AG10803 (cell line): ENCODE results near the gene FGF10.
A peak's percentile ranks its signal among the peaks of the same experiment; 100 is the strongest.

Source experiments
- DNase-seq: peaks from one replicate; pipeline ENCODE4 v3.0.0; 2010; ENCODE audit warnings: low read depth
- H3K4me3 ChIP-seq: 2 replicates; pipeline ENCODE4 v1.5.1; 2011; ENCODE audit warnings: mild to moderate bottlenecking, low read length, control low read depth
- CTCF ChIP-seq: conservative IDR thresholded peaks from 2 replicates; pipeline ENCODE4 v1.5.1; 2011; ENCODE audit warnings: mild to moderate bottlenecking, low read length, control low read depth, inconsistent platforms

Gene FGF10

GRCh38 chr5:44382894-44383293, 6.3 kb downstream of the FGF10 start:
- DNase-seq = no peak
- no peak for TF ChIP-seq CTCF
- no peak overlapping the region for H3K4me3 ChIP-seq

- no peak for DNase-seq
- no peak for TF ChIP-seq CTCF
- no peak overlapping the region for H3K4me3 ChIP-seq
Measured at GRCh38 chr5:44377057-44377456, 12.2 kb downstream of the FGF10 start.

GRCh38 chr5:44372028-44372427, 17.2 kb downstream of the FGF10 start:
- H3K4me3 ChIP-seq = no peak overlapping the region
- no peak for TF ChIP-seq CTCF
- peak; percentile 10 for DNase-seq

GRCh38 chr5:44367203-44367602, 22.0 kb downstream of the FGF10 start:
- H3K4me3 ChIP-seq = no peak overlapping the region
- no peak for TF ChIP-seq CTCF
- no peak for DNase-seq

GRCh38 chr5:44365345-44365744, 23.9 kb downstream of the FGF10 start:
- peak; percentile 59 for DNase-seq
- no peak for TF ChIP-seq CTCF
- H3K4me3 ChIP-seq = no peak overlapping the region

GRCh38 chr5:44364097-44364496, 25.1 kb downstream of the FGF10 start:
- no peak overlapping the region for H3K4me3 ChIP-seq
- no peak for TF ChIP-seq CTCF
- DNase-seq = no peak

- no peak for DNase-seq
- TF ChIP-seq CTCF = no peak
- no peak overlapping the region for H3K4me3 ChIP-seq
Measured at GRCh38 chr5:44361342-44362001, 27.7 kb downstream of the FGF10 start.
